ENCODE measurements around the gene ACTG2.

DNA sequence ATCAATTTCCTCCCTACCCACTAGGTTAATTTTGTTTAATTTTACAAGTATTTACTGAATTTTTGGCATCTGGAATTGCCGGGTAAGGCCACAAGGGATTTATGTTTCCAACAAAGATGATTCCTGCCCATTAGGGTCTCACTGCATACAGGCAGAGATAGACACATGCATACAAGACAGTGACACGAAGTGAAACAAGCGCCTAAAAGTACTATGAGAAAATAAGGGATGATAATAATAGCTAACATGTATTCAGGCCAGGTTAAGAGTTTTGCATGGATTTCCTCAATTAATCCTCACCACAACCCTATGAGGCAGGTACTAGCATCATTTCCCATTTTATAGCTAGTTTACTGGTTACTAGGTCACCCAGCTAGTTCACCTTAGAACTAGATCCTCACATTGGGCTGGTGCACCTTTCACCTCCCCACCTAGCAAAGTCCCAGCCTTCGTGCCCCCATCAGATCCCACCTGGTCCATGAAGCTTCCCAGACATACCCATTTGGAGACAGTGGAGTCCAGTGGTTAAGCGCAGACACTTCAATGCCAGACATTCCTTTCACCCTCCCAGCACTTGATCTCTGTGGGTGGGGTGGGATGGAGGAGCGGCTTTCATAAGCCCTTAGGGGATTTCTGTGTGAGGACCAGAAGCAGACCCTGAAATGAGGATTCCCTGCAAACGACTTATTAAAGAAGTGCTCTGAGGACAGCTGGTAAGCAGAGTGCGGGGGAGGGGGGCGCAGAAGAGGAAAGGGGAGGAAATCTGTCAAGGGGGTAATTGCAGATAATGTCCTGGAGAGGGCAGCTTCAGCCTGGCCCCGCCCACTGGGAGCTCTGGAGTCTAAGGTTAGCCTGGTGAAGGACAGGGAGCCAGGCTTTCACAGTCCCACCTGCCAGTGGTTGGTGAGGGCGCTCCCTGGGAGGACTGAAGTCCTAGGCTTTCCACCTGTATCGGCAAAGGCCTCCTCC, 28.1 kb downstream of the ACTG2 start:
- TF ChIP-seq, protein P1, sequence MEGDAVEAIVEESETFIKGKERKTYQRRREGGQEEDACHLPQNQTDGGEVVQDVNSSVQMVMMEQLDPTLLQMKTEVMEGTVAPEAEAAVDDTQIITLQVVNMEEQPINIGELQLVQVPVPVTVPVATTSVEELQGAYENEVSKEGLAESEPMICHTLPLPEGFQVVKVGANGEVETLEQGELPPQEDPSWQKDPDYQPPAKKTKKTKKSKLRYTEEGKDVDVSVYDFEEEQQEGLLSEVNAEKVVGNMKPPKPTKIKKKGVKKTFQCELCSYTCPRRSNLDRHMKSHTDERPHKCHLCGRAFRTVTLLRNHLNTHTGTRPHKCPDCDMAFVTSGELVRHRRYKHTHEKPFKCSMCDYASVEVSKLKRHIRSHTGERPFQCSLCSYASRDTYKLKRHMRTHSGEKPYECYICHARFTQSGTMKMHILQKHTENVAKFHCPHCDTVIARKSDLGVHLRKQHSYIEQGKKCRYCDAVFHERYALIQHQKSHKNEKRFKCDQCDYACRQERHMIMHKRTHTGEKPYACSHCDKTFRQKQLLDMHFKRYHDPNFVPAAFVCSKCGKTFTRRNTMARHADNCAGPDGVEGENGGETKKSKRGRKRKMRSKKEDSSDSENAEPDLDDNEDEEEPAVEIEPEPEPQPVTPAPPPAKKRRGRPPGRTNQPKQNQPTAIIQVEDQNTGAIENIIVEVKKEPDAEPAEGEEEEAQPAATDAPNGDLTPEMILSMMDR (conservative IDR thresholded peaks at IDR 0.05), result no peak
- TF ChIP-seq EZH2 (IDR thresholded peaks at IDR 0.05; ENCODE audit: low read depth), result no peak
